ENCODE data around the gene LIPA. TPM values are rescaled to one million over a fixed set of nuclear protein-coding genes. Genes with fewer than 3 reads are reported as not detected.

The LIPA gene
- total and polyA plus RNA-seq, 10 donors, result 28.6 to 828 (median 337) TPM

- no peak for DNase-seq
- intact Hi-C loops (cut with DNase I; ENCODE audit: low total_unique reads), result no loop called here
- Histone ChIP-seq H3K27ac (no peak overlapping the region), H3K9me3 (peaks cover 0 to 8% (median 0%) of the 10 kb centered on the region in 8 donors), H3K27me3 (replicated peaks in 1 of 7) (no peaks in the 10 kb centered on the region), H3K36me3 (no peaks in the 10 kb centered on the region), H3K4me3 (no peak overlapping the region), H3K4me1 (peaks cover 3 to 9% (median 6%) of the 10 kb centered on the region in 6 donors)
- 91 to 100% (median 97%) methylated on average over 1 of the region's 1 CpG for WGBS, 5 donors
- TF ChIP-seq POLR2A (IDR thresholded peaks at IDR 0.05) (no peak), CTCF (IDR thresholded peaks at IDR 0.05 in 8 of 11, conservative IDR thresholded peaks at IDR 0.05 in 3 of 11) (no peak), POLR2AphosphoS5 (IDR thresholded peaks at IDR 0.05) (no peak)
These were observed 12.0 kb upstream of the LIPA start for GRCh38 chr10:89263531-89263930.

GRCh38 chr10:89263091-89263490 lies 11.5 kb upstream of the LIPA start:
- Histone ChIP-seq H3K36me3 (no peaks in the 10 kb centered on the region), H3K9me3 (peaks cover 0 to 8% (median 0%) of the 10 kb centered on the region in 8 donors), H3K4me3 (no peak overlapping the region), H3K27me3 (replicated peaks in 1 of 7) (no peaks in the 10 kb centered on the region), H3K27ac (no peak overlapping the region), H3K4me1 (peaks cover 3 to 9% (median 6%) of the 10 kb centered on the region in 6 donors)
- no peak for TF ChIP-seq CTCF (IDR thresholded peaks at IDR 0.05 in 8 of 11, conservative IDR thresholded peaks at IDR 0.05 in 3 of 11)
- TF ChIP-seq POLR2AphosphoS5 (IDR thresholded peaks at IDR 0.05), result no peak
- TF ChIP-seq POLR2A (IDR thresholded peaks at IDR 0.05), result no peak
- intact Hi-C loops (cut with DNase I; ENCODE audit: low total_unique reads), result no loop called here
- 74 to 100% (median 79%) methylated on average over 1 of the region's 1 CpG for WGBS, 5 donors
- no peak for DNase-seq

- H3K36me3 ChIP-seq, result no peaks in the 10 kb centered on the region
- H3K27ac ChIP-seq, result no peak overlapping the region
- H3K9me3 ChIP-seq, result peaks cover 0 to 8% (median 0%) of the 10 kb centered on the region in 8 donors
- DNase-seq, result no peak
- H3K4me3 ChIP-seq, result no peak overlapping the region
- peaks cover 3 to 9% (median 6%) of the 10 kb centered on the region in 6 donors for H3K4me1 ChIP-seq
- H3K27me3 ChIP-seq (replicated peaks in 1 of 7), result no peaks in the 10 kb centered on the region
- TF ChIP-seq CTCF (IDR thresholded peaks at IDR 0.05 in 8 of 11, conservative IDR thresholded peaks at IDR 0.05 in 3 of 11) (no peak), POLR2AphosphoS5 (IDR thresholded peaks at IDR 0.05) (no peak)
- intact Hi-C loops (cut with DNase I; ENCODE audit: low total_unique reads), result no loop called here
- WGBS, 5 donors, result 90 to 94% (median 92%) methylated on average over 5 of the region's 5 CpGs
These were observed 10.8 kb upstream of the LIPA start for GRCh38 chr10:89262086-89263051.

- H3K4me1 ChIP-seq, result peaks cover 3 to 9% (median 6%) of the 10 kb centered on the region in 6 donors
- peaks cover 0 to 14% (median 8%) of the 10 kb centered on the region in 8 donors for H3K9me3 ChIP-seq
- no peaks in the 10 kb centered on the region for H3K36me3 ChIP-seq
- 71 to 84% (median 76%) methylated on average over 1 of the region's 1 CpG for WGBS, 5 donors
- intact Hi-C loops (cut with DNase I; ENCODE audit: low total_unique reads), result loop anchor here (10.0 kb wide), 1 partner anchor 136 kb away; the partner anchor contains the start of gene IFIT1
- H3K4me3 ChIP-seq, result no peak overlapping the region
- H3K27me3 ChIP-seq (replicated peaks in 1 of 7), result no peaks in the 10 kb centered on the region
- no peak for DNase-seq
- TF ChIP-seq CTCF (IDR thresholded peaks at IDR 0.05 in 8 of 11, conservative IDR thresholded peaks at IDR 0.05 in 3 of 11) (no peak), POLR2AphosphoS5 (IDR thresholded peaks at IDR 0.05) (no peak), POLR2A (IDR thresholded peaks at IDR 0.05) (no peak)
- no peak overlapping the region for H3K27ac ChIP-seq
These were observed 7.3 kb upstream of the LIPA start for GRCh38 chr10:89258881-89259280.
